HG03095 (cell line): Measurements from ENCODE around the gene DNM2.

Experiments
- ATAC-seq: cut with Tn5 transposase; IDR thresholded peaks from one replicate; pipeline ENCODE4 v1.9.1; 2021; ENCODE audit warnings: moderate library complexity; ENCODE audit not compliant: unreplicated experiment

Gene DNM2

DNA sequence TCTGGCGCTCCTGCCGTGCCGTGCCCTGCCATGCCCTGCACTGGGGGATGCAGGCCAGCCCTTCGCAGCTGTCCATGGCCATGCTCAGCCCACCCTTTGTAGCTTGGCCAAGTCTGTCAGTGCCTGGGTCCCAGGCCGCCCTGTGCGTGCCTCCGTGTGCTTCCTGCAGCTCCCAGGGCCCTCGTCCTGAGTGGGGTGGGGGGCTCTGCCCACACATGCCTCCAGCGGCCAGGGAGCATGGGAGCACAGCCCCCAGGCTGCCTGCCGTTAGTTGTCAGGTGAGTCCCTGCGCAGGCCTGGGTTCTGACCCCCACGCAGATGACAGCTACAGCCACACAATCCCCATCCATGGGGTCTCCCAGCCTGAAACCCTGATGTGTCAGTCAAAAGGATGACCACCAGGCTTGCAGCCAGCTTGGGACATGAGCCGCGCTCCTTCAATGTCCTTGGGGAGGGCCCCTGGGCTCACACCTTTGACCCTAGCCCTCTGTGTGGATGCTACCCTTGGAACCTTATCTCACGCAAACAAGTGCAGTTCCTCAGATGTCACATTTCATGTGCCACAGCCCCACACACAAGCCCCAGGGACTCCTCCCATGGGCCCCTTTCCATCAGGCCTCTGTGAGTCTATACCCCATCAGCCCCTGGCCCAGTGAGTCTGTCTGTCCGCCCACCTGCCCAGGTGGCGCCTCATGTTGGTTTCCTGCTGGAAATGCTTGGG lies 93.7 kb downstream of the DNM2 start:
- no peak for ATAC-seq

DNA sequence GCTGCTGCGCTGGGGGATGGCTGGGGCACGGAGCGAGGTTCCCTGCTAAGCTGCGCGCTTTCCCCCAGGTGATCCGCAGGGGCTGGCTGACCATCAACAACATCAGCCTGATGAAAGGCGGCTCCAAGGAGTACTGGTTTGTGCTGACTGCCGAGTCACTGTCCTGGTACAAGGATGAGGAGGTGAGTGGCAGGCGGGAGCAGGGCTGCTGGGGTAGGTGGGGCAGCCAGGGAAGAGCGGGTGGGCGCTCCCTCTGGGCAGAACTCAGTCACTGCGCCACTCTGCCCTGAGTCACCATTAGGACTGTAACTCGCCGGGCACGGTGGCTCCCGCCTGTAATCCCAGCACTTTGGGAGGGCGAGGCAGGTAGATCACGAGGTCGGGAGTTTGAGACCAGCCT lies 94.3 kb downstream of the DNM2 start:
- no peak for ATAC-seq

DNA sequence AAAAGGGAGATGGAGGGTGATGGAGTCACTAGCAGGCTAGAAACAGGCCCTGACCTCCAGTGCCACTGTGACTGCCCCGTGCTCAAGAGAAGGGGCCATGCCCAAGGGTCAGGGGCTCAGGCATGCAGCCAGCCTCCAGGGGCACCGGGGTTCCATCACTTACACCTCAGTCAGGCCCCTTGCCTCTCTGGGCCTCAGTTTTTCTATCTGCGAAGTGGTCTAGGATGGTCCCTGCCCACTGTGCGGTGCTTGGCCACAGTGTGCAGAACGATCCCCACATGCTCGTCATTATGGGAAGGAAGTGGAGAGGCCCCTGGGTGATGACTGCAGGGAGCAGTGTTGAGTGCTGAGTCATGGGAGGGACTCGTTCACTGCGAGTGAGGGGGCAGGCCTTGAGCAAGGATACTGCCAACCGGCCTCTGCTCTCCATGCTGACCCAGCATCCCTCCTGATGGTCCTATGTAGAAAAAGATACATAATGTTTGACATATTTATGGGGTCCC lies 95.1 kb downstream of the DNM2 start:
- ATAC-seq, result no peak

DNA sequence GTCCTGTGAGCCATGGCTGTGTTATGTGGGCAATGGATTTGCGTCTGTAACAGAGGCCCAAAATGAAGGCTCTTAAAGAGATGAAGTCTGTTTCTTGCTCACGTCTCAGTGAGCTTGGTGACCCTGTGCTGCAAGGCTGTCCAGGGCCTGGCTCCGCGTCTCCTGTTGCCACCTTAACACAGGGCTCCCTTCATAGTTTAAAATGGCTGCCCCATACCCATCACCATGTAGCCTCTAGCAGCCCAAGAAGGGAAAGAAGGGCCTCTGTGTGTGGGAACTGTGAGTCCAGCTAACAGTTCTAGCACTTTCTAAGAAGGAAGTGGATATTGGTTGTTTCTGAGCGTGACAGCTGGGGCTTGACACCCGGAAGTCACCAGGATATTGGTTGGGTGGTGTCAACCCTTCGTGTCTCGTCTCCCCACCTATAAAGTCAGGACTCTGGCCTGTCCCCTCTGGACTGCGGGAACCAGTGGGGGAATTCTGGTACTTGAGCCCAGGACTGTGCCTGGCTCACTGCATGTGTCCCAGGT lies 97.2 kb downstream of the DNM2 start:
- no peak for ATAC-seq

DNA sequence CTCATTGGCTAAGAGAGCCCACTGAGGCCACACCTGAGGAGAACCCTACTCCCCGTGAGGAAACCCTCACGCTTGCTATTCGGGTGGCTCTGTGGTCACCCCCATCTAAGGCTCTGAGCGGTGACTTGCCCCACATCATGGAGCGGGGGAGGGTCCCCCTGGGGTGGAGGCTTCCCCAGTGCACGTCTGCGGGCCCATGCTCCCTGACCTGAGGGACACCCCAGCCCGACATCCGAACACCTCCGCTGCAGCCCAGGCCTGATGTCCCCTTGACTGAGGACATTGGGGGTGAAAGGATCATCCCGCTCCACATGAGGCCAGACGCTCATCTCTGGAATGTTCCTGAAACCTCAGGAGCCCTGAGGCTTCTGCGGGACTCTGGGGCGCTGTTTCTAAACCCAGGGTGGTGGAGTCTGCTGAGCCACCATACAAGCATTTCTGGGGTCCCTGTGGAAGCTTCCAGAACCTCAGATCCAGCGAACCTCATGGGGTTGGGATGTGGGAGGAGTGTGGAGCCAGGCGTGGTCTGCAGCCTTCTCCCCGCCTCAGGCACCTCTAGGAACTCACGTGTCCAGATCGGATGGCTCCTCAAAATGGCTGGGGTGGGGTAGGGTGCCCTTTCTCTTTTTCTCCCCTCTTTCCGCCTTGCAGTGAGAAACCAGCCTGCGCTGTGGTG lies 98.2 kb downstream of the DNM2 start:
- ATAC-seq, result no peak

DNA sequence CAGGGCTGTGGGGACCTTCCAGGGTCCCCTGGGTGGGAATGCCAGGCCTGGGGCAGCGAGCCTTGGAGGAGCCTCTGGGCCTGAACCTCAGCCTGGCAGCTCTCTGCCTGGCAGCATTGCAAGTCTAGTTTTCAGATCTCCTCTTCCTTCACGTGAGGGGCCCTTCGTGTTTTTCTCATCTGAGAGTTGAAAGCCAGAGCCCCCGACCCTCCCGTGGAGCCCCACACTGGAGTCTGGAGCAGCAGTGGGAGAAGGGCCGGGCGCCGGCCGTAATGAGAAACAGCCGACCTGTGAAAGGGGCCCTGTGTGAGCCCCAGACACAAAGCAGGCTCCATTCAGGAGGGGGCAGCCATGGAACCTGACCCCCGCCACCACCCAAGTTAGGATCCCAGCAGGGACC lies 98.8 kb downstream of the DNM2 start:
- ATAC-seq, result no peak

DNA sequence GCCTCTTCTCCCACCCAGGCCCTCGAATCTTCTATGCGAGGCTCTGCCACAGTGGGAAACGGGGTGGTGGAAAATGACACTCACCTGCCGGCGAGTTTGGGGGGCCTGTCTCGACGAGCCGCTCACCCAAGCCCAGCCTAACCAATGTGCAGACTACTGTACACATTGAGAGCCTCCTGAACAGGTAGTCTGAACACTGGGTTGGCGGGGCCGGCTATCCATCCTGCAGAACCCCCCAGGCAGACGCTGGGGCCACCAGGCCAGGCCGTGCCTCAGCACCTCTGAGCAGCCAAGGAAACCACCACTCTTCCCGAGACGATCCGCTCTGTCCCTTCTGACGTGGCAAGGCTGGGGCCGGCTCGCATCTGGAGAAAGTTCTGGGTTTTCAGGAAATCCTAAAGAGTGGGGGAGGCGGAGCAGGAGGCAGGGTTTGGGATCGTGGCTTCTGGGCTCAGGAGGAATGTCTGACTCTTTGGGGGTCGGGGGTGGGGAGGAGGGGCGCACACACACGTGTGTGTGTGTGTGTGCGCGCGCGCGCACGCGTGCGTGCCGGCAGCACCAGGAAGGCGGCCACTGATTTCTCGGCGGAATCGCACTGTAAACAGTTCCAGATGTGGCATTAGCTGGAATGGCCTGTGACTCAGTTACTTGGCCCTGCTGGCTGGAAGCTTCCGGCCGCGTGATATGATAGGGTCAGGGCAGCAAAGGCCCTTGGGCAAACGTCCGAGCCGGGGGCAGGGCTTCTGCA lies 99.6 kb downstream of the DNM2 start:
- no peak for ATAC-seq

DNA sequence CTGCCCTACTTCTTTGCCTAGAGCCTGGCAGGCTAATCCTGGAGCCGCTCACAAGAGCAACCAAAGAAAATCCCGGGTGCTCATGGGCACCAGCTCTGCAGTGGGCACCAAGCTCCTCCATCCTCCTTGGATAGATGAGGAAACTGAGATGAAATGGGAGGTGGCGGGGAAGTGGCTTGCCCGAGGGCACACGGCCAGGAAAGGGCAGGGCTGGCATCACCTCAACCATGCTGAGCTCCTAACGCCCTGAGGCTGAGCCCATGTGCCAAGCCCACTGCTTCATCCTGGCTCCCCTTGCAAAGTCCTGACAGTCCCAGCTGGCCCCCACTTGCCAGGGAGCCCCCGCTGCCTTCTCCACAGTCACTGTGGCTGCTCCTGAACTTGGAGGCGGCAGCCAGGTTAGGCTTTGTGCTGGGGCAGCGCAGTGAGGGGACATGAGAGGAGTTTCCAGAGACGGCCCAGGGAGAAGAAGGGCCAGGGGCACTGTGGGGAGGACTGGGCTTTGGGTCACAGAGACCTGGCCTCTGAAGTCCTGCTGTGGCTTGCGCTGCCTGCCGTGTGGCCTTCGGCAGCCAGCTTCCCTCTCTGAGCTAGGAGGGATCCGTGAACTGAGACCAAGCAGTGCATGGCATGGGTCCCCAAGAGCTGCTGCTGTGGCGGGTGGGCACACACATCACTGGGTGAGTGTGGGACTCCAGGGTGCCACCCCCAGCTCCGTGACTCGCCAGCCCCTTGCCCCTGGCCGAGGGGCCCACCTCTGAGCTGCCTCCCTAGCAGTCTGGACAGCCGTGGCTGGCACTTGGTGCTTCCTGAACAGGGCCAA lies 100.6 kb downstream of the DNM2 start:
- ATAC-seq, result no peak

DNA sequence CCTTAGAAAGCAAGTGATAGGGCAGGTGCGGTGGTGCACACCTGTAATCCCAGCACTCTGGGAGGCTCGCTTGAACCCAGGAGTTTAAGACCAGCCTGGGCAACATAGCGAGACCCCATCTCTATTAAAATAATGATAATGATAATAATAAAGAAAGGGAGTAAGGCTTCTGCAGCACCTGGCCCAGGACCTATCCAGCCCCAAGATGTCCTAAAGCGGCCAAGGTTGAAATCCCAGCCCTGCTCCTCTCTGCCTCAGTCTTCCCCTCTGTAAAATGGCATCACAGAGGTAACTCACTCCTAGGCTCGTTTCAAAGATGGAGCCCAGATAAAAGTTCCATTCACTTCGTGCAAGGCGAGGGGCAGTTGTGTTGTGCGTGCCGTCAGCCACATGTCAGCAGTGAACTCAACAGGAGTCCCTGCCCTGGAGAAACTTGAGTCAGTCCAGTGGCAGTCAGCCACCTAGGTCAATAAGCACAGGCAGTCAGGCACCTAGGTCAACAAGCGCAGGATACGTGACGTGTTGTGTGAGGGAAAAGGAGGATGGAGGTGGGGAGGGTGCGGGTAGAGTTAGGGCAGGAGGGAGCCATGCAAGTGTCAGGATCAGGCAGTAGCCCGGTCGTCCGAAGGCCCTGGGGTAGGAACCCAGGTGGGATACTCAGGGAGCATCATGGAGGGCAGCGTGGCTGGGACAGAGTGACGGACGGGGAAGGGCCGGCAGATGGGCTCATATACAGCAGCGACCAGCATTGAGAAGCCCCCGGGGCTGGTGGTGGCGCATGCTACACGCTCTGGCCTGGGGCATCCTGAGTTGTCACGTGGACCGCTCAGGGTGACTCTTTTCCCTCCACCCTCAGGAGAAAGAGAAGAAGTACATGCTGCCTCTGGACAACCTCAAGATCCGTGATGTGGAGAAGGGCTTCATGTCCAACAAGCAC lies 101.5 kb downstream of the DNM2 start:
- ATAC-seq, result no peak

DNA sequence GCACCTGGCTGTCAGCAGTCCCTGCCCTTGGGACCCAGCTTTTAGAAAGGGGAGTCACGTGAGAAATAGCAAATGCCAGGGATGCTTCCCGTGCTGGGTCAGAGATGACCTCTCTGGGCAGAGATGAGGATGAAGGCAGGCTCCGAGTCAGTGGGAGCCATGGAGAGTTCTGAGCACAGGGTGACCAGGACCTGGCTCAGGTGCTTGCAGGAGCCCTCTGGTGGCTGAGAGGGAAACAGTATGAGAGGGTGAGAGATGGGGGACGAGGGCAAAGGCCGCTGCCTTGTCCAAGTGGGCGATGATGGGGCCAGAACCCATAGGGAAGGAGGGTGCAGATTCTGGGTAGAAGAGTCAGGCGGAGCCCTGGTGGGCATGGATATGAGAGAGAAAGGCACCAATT lies 102.3 kb downstream of the DNM2 start:
- ATAC-seq, result no peak

DNA sequence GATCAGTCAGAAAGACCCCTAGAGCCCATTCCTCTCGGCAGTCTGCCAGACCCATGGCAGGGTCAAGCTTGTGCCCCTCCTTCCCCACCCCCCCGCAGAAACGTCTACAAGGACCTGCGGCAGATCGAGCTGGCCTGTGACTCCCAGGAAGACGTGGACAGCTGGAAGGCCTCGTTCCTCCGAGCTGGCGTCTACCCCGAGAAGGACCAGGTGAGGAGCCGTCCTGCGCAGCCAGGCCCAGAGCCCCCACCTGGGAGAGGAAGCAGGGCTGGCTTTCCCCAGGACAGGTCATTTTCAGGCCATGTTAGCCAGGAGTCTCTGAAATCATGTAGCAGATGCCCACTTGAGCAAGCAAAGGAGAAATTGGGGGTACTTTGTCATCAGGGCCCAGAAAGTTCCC lies 105.8 kb downstream of the DNM2 start:
- ATAC-seq, result no peak

DNA sequence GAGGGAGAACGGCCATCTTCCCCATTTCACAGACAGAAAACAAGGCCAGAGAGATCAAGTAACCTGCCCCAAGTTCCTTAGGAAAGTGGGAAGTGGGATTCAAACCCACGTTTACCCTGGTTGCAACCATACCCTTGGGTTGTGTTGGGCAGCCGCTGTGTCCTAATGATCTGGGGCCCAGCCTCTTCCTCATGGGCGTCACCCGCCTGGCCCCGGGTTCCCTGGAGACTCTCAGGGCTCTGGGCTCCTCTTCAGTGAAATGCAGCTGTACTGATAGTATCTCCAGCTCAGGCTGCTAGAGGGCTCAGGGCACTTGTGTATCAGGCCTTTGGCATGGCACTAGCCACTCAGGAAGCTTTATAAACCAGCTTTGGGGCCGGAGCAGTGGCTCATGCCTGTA lies 108.4 kb downstream of the DNM2 start:
- no peak for ATAC-seq

DNA sequence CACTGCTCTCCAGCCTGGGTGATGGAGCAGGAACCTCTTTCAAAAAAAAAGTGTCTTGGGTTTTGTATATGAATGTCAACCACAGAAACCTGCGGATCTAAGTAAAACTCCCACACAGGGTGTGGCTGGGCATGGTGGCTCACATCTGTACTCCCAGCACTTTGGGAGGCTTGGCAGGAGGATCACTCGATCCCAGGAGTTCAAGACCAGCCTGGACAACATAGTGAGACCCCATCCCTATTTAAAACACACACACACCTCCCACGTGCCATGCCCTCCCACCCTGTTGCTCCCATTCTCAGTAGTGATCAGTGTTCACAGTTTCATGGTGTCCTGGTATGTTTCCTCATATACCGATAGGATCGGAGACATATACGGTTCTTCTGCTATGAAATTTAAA lies 109.0 kb downstream of the DNM2 start:
- ATAC-seq, result no peak

DNA sequence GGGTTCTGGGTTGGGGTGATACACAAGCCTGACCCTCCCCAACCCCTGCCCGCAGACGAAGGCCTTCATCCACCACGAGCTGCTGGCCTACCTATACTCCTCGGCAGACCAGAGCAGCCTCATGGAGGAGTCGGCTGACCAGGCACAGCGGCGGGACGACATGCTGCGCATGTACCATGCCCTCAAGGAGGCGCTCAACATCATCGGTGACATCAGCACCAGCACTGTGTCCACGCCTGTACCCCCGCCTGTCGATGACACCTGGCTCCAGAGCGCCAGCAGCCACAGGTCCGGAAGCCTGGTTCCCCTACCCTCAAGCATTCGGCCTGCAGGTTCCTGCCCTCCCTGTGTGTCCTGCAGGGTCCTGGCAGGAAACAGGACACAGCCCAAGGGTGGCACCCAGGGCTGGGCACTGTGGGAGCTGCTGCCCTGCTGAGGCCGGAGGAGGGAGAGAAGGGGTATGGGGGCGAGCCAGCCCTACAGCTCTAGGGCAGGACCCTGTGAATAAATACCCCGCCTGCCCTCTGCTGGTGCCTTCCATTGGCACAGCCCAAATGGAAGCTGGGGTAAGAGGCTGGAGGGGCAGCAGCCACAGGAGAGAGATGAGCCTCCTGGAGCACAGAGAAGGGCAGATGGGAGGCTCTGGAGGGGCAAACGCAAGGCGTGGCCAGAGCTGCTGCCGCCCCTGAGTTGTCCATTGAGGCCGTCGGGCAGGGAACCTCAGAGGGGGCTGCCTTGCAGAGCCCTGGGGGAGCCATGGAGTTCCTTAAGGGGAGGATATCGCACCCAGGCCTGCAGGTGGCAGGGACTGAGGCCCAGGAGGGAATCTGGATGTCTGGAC lies 111.3 kb downstream of the DNM2 start:
- no peak for ATAC-seq

DNA sequence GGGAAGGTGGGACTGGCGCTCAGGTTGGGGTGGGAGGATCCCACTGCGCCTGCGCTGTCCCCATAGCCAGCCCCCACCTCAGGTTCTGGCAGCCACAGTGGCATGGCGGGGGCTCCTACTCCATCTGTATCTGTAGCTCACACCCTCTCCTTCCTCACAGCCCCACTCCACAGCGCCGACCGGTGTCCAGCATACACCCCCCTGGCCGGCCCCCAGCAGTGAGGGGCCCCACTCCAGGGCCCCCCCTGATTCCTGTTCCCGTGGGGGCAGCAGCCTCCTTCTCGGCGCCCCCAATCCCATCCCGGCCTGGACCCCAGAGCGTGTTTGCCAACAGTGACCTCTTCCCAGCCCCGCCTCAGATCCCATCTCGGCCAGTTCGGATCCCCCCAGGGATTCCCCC lies 112.1 kb downstream of the DNM2 start:
- no peak for ATAC-seq

DNA sequence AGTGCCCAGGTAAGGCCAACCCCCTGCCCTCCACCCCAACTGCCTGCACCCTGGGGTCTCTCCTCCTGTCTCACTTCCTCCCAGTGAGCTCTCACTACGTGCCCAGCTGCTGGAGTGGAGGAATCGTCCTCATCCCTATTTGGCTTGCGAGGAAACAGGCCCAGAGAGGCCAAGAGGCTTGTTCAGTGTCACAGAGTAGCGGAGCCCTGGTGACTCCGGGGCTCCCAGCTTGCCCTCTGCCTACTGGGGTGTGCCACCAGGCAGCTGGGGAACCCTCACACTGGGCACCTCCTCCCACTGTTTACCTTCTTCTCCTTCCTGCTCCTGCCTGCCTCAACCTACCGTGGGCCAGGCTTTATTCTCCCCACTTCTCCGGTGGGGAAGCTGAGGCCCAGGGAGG lies 112.5 kb downstream of the DNM2 start:
- ATAC-seq, result no peak

DNA sequence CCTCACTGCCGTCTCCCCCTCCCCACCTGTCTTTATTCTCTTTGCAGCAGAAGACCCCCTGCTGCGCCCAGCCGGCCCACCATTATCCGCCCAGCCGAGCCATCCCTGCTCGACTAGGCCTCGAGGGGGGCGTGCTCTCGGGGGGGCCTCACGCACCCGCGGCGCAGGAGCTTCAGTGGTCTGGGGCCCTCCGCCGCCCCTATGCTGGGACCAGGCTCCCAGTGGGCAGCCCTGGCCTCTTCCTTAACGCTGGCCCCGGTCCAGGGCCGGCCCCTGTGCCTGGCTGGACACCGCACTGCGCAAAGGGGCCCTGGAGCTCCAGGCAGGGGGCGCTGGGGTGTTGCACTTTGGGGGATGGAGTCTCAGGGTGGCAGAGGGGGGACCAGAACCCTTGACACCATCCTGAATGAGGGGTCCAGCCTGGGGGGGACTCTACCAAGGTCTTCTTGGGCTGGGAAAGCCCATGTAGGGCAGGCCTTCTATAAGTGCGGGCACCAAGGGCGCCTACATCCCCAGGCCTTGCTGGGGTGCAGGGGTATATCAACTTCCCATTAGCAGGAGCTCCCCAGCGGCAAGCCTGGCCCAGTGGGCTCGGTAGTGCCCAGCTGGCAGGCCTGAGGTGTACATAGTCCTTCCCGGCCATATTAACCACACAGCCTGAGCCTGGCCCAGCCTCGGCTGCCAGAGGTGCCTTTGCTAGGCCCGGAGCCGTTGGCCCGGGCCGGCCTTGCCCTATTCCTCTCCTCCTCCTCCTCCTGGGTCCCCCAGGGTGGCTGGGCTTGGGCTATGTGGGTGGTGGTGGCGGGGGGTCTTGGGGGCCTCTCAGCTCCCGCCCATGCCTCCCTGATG lies 113.3 kb downstream of the DNM2 start:
- no peak for ATAC-seq
